ENCODE measurements around the gene B4GALT2. TPM values are rescaled to one million over a fixed set of nuclear protein-coding genes. Genes with fewer than 3 reads are reported as not detected.

B4GALT2 gene
- total and polyA plus RNA-seq, 2 of the 8 experiments (the other 6 are each of a cell fraction or from before 2014, with no cell fraction given) = 56.5 to 121 TPM

GRCh38 chr1:44036409-44037139, 57.6 kb downstream of the B4GALT2 start:
- H2AFZ ChIP-seq (ENCODE audit: low read length) = no peak overlapping the region
- no peak overlapping the region for H2BK5ac ChIP-seq (ENCODE audit: low read depth, low read length)
- no peaks in the 10 kb centered on the region for H3K36me3 ChIP-seq (ENCODE audit: control insufficient read depth in 2 of 4, insufficient read depth in 4 of 4, low read length in 3 of 4)
- no peak overlapping the region for H3K4me3 ChIP-seq (ENCODE audit: extremely low read depth in 1 of 4, insufficient read depth in 2 of 4, low read depth in 3 of 4, low read length in 4 of 4)
- H3K79me1 ChIP-seq (ENCODE audit: low read depth, low read length) = no peaks in the 10 kb centered on the region
- H4K20me1 ChIP-seq (replicated peaks in 1 of 2; ENCODE audit: control insufficient read depth in 1 of 2, insufficient read depth in 2 of 2, low read length in 2 of 2) = no peaks in the 10 kb centered on the region
- no peak overlapping the region for H2BK20ac ChIP-seq (ENCODE audit: low read length)
- no peak overlapping the region for H3K18ac ChIP-seq (ENCODE audit: extremely low read depth, low read length)
- H3K9me3 ChIP-seq (ENCODE audit: insufficient read depth in 2 of 2, low read depth in 1 of 2, low read length in 1 of 2) = no peaks in the 10 kb centered on the region
- H2BK15ac ChIP-seq (ENCODE audit: low read length) = no peak overlapping the region
- no peak overlapping the region for H3K4ac ChIP-seq (replicated peaks; ENCODE audit: insufficient read length, low read depth, low read length)
- no peak overlapping the region for H2AK5ac ChIP-seq (ENCODE audit: low read depth, low read length)
- no peak overlapping the region for H3K56ac ChIP-seq (replicated peaks; ENCODE audit: insufficient read length, low read depth, low read length)
- peak; percentile 96 for FAIRE-seq
- H3K23ac ChIP-seq (ENCODE audit: insufficient read length) = no peak overlapping the region
- no peak overlapping the region for H3K4me2 ChIP-seq (ENCODE audit: insufficient read depth in 1 of 2, low read depth in 2 of 2, low read length in 2 of 2)
- H3K79me2 ChIP-seq (ENCODE audit: control insufficient read depth in 1 of 2, insufficient read depth in 2 of 2, low read length in 2 of 2) = no peaks in the 10 kb centered on the region
- H3K27ac ChIP-seq (ENCODE audit: low read depth, low read length) = no peak overlapping the region
- H4K91ac ChIP-seq (replicated peaks; ENCODE audit: insufficient read length, low read length) = no peak overlapping the region
- WGBS, 2 experiments (ENCODE audit: extremely low coverage in 1 of 2, insufficient coverage in 1 of 2, insufficient read length in 1 of 2, insufficient replicate concordance in 2 of 2, low coverage in 1 of 2, low lambda C conversion rate in 2 of 2, missing lambda C conversion rate in 1 of 2) = 48% methylated on average over 6 of the region's 6 CpGs; no CpG with 5 or more reads in 1 of the 2 experiments
- DNase-seq (ENCODE audit: low read depth in 1 of 2, low spot score in 2 of 2) = peak; percentile 23 to 80
- no peak overlapping the region for H2BK12ac ChIP-seq (ENCODE audit: low read depth, low read length)
- no peak overlapping the region; the same call in 1 of the 2 replicates for H4K8ac ChIP-seq (ENCODE audit: extremely low read depth, insufficient read depth, low read length)
- H2BK120ac ChIP-seq (replicated peaks; ENCODE audit: low read depth, low read length) = no peak overlapping the region
- H3K4me1 ChIP-seq (replicated peaks in 1 of 4; ENCODE audit: control insufficient read depth in 3 of 4, insufficient read depth in 4 of 4, low read length in 3 of 4) = peaks cover 6 to 20% (median 12%) of the 10 kb centered on the region in 4 experiments; a peak in 6 of 7 replicates
- no peaks in the 10 kb centered on the region for H3K27me3 ChIP-seq (replicated peaks in 1 of 4; ENCODE audit: control insufficient read depth in 3 of 4, extremely low read depth in 1 of 4, insufficient read depth in 3 of 4, low read length in 3 of 4)
- no peak overlapping the region for H3K14ac ChIP-seq (ENCODE audit: insufficient read length)
- H3K23me2 ChIP-seq (ENCODE audit: low read depth, low read length) = no peaks in the 10 kb centered on the region; the same call in 1 of the 2 replicates
- ChIA-PET CTCF (ENCODE audit: partially characterized antibody) (interaction anchor here (0.6 to 13.5 kb wide), 38 partner anchors 8 to 619 kb away, joined by 3 to 239 read pairs (median 4); partner anchors contain the start of gene CCDC24), POLR2A (ENCODE audit: partially characterized antibody) (interaction anchor here (1.0 to 26.2 kb wide), 7 partner anchors 11 to 68 kb away, joined by 3 to 544 read pairs (median 8); partner anchors contain the start of genes ATP6V0B and CCDC24)
- no peak overlapping the region; a peak in 1 of 7 replicates for H3K9ac ChIP-seq (replicated peaks in 1 of 4; ENCODE audit: extremely low read depth in 1 of 4, low read depth in 3 of 4, low read length in 3 of 4)
- H4K5ac ChIP-seq (ENCODE audit: insufficient read length, low read depth, low read length) = no peak overlapping the region
- TF ChIP-seq CTCF (IDR thresholded peaks at IDR 0.05; ENCODE audit: control extremely low read depth in 1 of 3, insufficient read depth in 1 of 3, low read depth in 1 of 3, low read length in 3 of 3) = peak; percentile 90 to 92 (median 91)
- peak; percentile 81 to 88 for TF ChIP-seq RAD21 (IDR thresholded peaks at IDR 0.05 in 1 of 2, conservative IDR thresholded peaks at IDR 0.05 in 1 of 2; ENCODE audit: low read depth in 2 of 2, low read length in 2 of 2)
- no peak for TF ChIP-seq KDM4A (IDR thresholded peaks at IDR 0.05; ENCODE audit: low read depth, low read length, severe bottlenecking)
- TF ChIP-seq JUND (IDR thresholded peaks at IDR 0.05; ENCODE audit: low read length) = no peak
- TF ChIP-seq BCL11A (IDR thresholded peaks at IDR 0.05; ENCODE audit: low read depth in 2 of 2, low read length in 2 of 2) = no peak
- no peak for TF ChIP-seq SIRT6 (IDR thresholded peaks at IDR 0.05; ENCODE audit: low read length)
- TF ChIP-seq HDAC6 (IDR thresholded peaks at IDR 0.05; ENCODE audit: low read depth, low read length) = no peak

Measured in H1 (cell line).